K562 (cell line): ENCODE measurements around the gene DNAAF2. TPM values are rescaled to one million over a fixed set of nuclear protein-coding genes. Genes with fewer than 3 reads are reported as not detected.
A peak's percentile ranks its signal among the peaks of the same experiment; 100 is the strongest.

Experiments used
- CHD1 ChIP-seq: fragments of 200-600 bp; sonication (generic); IDR thresholded peaks from one replicate; pipeline ENCODE4 v1.6.1; 2012; ENCODE audit warnings: mild to moderate bottlenecking, moderate library complexity, low read length, inconsistent platforms
- NRF1 ChIP-seq, 2 experiments: fragments of 450-650 bp; IDR thresholded peaks in 1 of 2; conservative IDR thresholded peaks in 1 of 2; 2 replicates each; pipeline ENCODE4 v1.6.1; 2014; ENCODE audit warnings: mild to moderate bottlenecking in 2 of 2
- RBM22 ChIP-seq: fragments of 200-400 bp; formaldehyde crosslinking; IDR thresholded peaks from 2 replicates; pipeline ENCODE4 v1.6.1; 2018; ENCODE audit warnings: low read length, low read depth; ENCODE audit not compliant: poor library complexity, severe bottlenecking
- polyA plus RNA-seq, 8 experiments: library from polyadenylated mRNA; depleted of rRNA in 4 of 8; stranded (reverse) in 5 of 8; unstranded in 3 of 8; fragments of >200 nt; fragmentation: Nextera tagmentation in 2 of 8; fragmentation: Illumina TruSeq in 1 of 8; extraction: Ambion mirVana in 2 of 8; extraction: Trizol in 1 of 8; gene quantifications; 2 replicates each; pipeline versions ENCODE4 v1.2.1 to v1.2.3, GENCODE V29; 2011 to 2014; ENCODE audit warnings: inconsistent platforms in 1 of 8, missing spikeins in 1 of 8
- total RNA-seq, 7 experiments: library from RNA; depleted of rRNA in 6 of 7; stranded (reverse); fragments of >200 nt in 6 of 7; fragmentation: Illumina TruSeq in 2 of 7; extraction: Trizol in 2 of 7; gene quantifications; 2 replicates each; pipeline versions ENCODE4 v1.2.1 to v1.2.3, GENCODE V29; 2011 to 2021; ENCODE audit warnings: low replicate concordance in 1 of 7
- TF ChIP-seq, protein P1 (sequence below), 2 experiments: fragments of 450-650 bp; formaldehyde crosslinking in 1 of 2; IDR thresholded peaks; 2 replicates each; pipeline versions ENCODE4 v1.4.0 to v1.6.1; 2014 to 2020; ENCODE audit warnings: mild to moderate bottlenecking in 2 of 2, borderline replicate concordance in 1 of 2, low read depth in 1 of 2
- TF ChIP-seq, protein P2 (sequence below): fragments of 450-650 bp; IDR thresholded peaks from 2 replicates; pipeline ENCODE4 v1.6.1; 2016; ENCODE audit warnings: mild to moderate bottlenecking, moderate library complexity

The DNAAF2 gene
- total and polyA plus RNA-seq, 9 of the 15 experiments (the other 6 are each of a cell fraction or from before 2014, with no cell fraction given) = 2.4 to 14.6 (median 11.1) TPM

DNA sequence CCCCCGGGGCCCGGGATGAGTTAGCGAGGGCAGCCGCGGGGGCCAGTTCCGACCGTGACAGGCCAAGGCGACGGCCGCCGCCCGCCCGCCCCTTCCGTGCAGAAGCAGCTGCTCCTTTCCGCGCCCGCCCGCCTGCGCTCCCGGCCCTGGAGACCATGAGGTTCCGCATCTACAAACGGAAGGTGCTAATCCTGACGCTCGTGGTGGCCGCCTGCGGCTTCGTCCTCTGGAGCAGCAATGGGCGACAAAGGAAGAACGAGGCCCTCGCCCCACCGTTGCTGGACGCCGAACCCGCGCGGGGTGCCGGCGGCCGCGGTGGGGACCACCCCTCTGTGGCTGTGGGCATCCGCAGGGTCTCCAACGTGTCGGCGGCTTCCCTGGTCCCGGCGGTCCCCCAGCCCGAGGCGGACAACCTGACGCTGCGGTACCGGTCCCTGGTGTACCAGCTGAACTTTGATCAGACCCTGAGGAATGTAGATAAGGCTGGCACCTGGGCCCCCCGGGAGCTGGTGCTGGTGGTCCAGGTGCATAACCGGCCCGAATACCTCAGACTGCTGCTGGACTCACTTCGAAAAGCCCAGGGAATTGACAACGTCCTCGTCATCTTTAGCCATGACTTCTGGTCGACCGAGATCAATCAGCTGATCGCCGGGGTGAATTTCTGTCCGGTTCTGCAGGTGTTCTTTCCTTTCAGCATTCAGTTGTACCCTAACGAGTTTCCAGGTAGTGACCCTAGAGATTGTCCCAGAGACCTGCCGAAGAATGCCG is 13.7 kb downstream of the DNAAF2 start (continued):
- TF ChIP-seq, protein P1, sequence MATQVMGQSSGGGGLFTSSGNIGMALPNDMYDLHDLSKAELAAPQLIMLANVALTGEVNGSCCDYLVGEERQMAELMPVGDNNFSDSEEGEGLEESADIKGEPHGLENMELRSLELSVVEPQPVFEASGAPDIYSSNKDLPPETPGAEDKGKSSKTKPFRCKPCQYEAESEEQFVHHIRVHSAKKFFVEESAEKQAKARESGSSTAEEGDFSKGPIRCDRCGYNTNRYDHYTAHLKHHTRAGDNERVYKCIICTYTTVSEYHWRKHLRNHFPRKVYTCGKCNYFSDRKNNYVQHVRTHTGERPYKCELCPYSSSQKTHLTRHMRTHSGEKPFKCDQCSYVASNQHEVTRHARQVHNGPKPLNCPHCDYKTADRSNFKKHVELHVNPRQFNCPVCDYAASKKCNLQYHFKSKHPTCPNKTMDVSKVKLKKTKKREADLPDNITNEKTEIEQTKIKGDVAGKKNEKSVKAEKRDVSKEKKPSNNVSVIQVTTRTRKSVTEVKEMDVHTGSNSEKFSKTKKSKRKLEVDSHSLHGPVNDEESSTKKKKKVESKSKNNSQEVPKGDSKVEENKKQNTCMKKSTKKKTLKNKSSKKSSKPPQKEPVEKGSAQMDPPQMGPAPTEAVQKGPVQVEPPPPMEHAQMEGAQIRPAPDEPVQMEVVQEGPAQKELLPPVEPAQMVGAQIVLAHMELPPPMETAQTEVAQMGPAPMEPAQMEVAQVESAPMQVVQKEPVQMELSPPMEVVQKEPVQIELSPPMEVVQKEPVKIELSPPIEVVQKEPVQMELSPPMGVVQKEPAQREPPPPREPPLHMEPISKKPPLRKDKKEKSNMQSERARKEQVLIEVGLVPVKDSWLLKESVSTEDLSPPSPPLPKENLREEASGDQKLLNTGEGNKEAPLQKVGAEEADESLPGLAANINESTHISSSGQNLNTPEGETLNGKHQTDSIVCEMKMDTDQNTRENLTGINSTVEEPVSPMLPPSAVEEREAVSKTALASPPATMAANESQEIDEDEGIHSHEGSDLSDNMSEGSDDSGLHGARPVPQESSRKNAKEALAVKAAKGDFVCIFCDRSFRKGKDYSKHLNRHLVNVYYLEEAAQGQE (IDR thresholded peaks at IDR 0.05; ENCODE audit: borderline replicate concordance) = 0 out of 2 replicates have a peak, but pooled peaks have one; percentile 1
- TF ChIP-seq, protein P1 (CRISPR knock-in tag; IDR thresholded peaks at IDR 0.05; ENCODE audit: low read depth) = no peak
- TF ChIP-seq, protein P2, sequence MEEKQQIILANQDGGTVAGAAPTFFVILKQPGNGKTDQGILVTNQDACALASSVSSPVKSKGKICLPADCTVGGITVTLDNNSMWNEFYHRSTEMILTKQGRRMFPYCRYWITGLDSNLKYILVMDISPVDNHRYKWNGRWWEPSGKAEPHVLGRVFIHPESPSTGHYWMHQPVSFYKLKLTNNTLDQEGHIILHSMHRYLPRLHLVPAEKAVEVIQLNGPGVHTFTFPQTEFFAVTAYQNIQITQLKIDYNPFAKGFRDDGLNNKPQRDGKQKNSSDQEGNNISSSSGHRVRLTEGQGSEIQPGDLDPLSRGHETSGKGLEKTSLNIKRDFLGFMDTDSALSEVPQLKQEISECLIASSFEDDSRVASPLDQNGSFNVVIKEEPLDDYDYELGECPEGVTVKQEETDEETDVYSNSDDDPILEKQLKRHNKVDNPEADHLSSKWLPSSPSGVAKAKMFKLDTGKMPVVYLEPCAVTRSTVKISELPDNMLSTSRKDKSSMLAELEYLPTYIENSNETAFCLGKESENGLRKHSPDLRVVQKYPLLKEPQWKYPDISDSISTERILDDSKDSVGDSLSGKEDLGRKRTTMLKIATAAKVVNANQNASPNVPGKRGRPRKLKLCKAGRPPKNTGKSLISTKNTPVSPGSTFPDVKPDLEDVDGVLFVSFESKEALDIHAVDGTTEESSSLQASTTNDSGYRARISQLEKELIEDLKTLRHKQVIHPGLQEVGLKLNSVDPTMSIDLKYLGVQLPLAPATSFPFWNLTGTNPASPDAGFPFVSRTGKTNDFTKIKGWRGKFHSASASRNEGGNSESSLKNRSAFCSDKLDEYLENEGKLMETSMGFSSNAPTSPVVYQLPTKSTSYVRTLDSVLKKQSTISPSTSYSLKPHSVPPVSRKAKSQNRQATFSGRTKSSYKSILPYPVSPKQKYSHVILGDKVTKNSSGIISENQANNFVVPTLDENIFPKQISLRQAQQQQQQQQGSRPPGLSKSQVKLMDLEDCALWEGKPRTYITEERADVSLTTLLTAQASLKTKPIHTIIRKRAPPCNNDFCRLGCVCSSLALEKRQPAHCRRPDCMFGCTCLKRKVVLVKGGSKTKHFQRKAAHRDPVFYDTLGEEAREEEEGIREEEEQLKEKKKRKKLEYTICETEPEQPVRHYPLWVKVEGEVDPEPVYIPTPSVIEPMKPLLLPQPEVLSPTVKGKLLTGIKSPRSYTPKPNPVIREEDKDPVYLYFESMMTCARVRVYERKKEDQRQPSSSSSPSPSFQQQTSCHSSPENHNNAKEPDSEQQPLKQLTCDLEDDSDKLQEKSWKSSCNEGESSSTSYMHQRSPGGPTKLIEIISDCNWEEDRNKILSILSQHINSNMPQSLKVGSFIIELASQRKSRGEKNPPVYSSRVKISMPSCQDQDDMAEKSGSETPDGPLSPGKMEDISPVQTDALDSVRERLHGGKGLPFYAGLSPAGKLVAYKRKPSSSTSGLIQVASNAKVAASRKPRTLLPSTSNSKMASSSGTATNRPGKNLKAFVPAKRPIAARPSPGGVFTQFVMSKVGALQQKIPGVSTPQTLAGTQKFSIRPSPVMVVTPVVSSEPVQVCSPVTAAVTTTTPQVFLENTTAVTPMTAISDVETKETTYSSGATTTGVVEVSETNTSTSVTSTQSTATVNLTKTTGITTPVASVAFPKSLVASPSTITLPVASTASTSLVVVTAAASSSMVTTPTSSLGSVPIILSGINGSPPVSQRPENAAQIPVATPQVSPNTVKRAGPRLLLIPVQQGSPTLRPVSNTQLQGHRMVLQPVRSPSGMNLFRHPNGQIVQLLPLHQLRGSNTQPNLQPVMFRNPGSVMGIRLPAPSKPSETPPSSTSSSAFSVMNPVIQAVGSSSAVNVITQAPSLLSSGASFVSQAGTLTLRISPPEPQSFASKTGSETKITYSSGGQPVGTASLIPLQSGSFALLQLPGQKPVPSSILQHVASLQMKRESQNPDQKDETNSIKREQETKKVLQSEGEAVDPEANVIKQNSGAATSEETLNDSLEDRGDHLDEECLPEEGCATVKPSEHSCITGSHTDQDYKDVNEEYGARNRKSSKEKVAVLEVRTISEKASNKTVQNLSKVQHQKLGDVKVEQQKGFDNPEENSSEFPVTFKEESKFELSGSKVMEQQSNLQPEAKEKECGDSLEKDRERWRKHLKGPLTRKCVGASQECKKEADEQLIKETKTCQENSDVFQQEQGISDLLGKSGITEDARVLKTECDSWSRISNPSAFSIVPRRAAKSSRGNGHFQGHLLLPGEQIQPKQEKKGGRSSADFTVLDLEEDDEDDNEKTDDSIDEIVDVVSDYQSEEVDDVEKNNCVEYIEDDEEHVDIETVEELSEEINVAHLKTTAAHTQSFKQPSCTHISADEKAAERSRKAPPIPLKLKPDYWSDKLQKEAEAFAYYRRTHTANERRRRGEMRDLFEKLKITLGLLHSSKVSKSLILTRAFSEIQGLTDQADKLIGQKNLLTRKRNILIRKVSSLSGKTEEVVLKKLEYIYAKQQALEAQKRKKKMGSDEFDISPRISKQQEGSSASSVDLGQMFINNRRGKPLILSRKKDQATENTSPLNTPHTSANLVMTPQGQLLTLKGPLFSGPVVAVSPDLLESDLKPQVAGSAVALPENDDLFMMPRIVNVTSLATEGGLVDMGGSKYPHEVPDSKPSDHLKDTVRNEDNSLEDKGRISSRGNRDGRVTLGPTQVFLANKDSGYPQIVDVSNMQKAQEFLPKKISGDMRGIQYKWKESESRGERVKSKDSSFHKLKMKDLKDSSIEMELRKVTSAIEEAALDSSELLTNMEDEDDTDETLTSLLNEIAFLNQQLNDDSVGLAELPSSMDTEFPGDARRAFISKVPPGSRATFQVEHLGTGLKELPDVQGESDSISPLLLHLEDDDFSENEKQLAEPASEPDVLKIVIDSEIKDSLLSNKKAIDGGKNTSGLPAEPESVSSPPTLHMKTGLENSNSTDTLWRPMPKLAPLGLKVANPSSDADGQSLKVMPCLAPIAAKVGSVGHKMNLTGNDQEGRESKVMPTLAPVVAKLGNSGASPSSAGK = peak; percentile 81
- TF ChIP-seq CHD1 (peak; percentile 32), NRF1 (conservative IDR thresholded peaks at IDR 0.05 in 1 of 2, IDR thresholded peaks at IDR 0.05 in 1 of 2) (peak in 1 of 2 experiments; percentile 37; a peak in 2 of 4 replicates), RBM22 (peak; percentile 12)
